ENCODE measurements around the gene MIEF1.

The MIEF1 gene

GRCh38 chr22:39490966-39491680 is 11.0 kb upstream of the MIEF1 start:
- Histone ChIP-seq H3K27ac (ENCODE audit: low read depth, low read length) (no peak overlapping the region), H3K9me3 (ENCODE audit: control insufficient read depth, insufficient read depth, low read depth, low read length) (no peaks in the 10 kb centered on the region), H3K27me3 (ENCODE audit: control insufficient read depth, insufficient read depth, low read length) (peaks cover 11% of the 10 kb centered on the region; the same call in 1 of the 2 replicates), H3K36me3 (ENCODE audit: control insufficient read depth, insufficient read depth, low read length) (peaks cover 4% of the 10 kb centered on the region; the same call in 1 of the 2 replicates), H3K4me1 (ENCODE audit: control insufficient read depth, insufficient read depth, low read length) (no peaks in the 10 kb centered on the region), H3K9ac (ENCODE audit: low read length) (no peak overlapping the region), H3K4me3 (ENCODE audit: low read depth, low read length) (no peak overlapping the region)

DNA sequence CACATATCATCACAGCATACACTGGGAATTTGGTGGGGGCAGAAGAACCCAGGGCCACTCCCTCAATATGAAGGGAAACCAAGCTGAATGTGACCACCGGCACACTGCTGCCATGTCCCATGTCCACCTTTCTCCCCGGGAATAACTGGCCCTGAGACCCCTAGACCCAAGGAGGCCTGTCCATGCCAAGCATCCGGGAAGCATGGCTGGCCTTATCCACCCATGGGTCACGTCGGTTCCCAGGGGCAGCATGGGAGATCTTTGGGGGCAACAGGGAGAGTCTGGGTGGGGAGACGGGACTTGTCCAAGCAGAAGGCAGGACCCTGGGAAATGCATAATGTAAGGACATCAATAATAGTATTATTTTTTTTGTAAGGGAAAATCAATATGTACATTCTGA is 10.4 kb upstream of the MIEF1 start:
- H3K4me3 ChIP-seq (ENCODE audit: low read depth, low read length) = no peak overlapping the region
- H3K9ac ChIP-seq (ENCODE audit: low read length) = no peak overlapping the region
- no peak overlapping the region for H3K27ac ChIP-seq (ENCODE audit: low read depth, low read length)
- H3K36me3 ChIP-seq (ENCODE audit: control insufficient read depth, insufficient read depth, low read length) = peaks cover 4% of the 10 kb centered on the region; the same call in 1 of the 2 replicates
- H3K9me3 ChIP-seq (ENCODE audit: control insufficient read depth, insufficient read depth, low read depth, low read length) = no peaks in the 10 kb centered on the region
- no peaks in the 10 kb centered on the region for H3K4me1 ChIP-seq (ENCODE audit: control insufficient read depth, insufficient read depth, low read length)
- H3K27me3 ChIP-seq (ENCODE audit: control insufficient read depth, insufficient read depth, low read length) = peaks cover 11% of the 10 kb centered on the region; the same call in 1 of the 2 replicates

DNA sequence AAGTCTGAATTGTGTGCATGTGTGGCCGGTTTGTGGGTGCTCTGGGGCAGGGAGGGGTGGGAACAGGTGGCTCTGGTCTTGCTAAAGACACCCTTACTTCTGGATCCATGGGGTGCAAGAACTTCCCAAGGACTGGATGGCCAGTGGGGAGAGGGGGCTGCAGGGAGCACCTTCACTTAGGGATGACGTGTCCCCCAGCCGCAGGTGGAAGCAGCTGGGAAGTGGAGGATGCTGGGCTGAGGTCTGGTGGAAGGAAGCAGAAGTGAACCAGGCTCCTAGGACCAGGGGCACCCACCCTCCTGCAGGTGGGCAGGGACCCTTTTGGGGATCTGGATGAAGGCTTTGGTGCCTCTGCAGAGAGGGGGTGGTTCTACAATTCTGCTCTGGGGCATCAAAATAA is 9.9 kb upstream of the MIEF1 start:
- H3K36me3 ChIP-seq (ENCODE audit: control insufficient read depth, insufficient read depth, low read length) = peaks cover 4% of the 10 kb centered on the region; the same call in 1 of the 2 replicates
- peaks cover 12% of the 10 kb centered on the region for H3K27me3 ChIP-seq (ENCODE audit: control insufficient read depth, insufficient read depth, low read length)
- H3K4me3 ChIP-seq (ENCODE audit: low read depth, low read length) = no peak overlapping the region
- no peak overlapping the region for H3K9ac ChIP-seq (ENCODE audit: low read length)
- no peaks in the 10 kb centered on the region for H3K4me1 ChIP-seq (ENCODE audit: control insufficient read depth, insufficient read depth, low read length)
- H3K27ac ChIP-seq (ENCODE audit: low read depth, low read length) = no peak overlapping the region
- H3K9me3 ChIP-seq (ENCODE audit: control insufficient read depth, insufficient read depth, low read depth, low read length) = no peaks in the 10 kb centered on the region

DNA sequence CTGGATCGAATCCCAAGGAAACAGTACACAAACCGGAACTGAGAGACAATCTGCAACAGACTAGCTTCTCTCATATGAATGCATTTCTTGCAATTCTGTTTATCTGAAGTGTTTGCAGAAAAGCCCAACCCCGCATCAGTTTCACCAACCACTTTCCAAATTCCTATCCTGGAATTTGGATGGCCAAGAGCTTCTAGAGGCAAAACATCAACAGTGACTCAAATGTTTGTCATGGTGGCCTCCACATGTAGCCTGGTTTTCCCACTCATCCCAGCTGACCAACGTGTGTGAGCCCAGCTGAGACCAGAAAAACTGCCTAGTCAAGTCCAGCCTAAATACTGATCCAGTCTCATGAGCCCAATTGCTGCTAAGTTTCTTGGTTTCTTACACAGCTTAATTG is 8.3 kb upstream of the MIEF1 start:
- Histone ChIP-seq H3K4me1 (ENCODE audit: control insufficient read depth, insufficient read depth, low read length) (peaks cover 2% of the 10 kb centered on the region; the same call in 1 of the 2 replicates), H3K9ac (ENCODE audit: low read length) (no peak overlapping the region), H3K9me3 (ENCODE audit: control insufficient read depth, insufficient read depth, low read depth, low read length) (no peaks in the 10 kb centered on the region), H3K27me3 (ENCODE audit: control insufficient read depth, insufficient read depth, low read length) (peaks cover 25% of the 10 kb centered on the region), H3K36me3 (ENCODE audit: control insufficient read depth, insufficient read depth, low read length) (no peaks in the 10 kb centered on the region), H3K4me3 (ENCODE audit: low read depth, low read length) (no peak overlapping the region), H3K27ac (ENCODE audit: low read depth, low read length) (no peak overlapping the region)

DNA sequence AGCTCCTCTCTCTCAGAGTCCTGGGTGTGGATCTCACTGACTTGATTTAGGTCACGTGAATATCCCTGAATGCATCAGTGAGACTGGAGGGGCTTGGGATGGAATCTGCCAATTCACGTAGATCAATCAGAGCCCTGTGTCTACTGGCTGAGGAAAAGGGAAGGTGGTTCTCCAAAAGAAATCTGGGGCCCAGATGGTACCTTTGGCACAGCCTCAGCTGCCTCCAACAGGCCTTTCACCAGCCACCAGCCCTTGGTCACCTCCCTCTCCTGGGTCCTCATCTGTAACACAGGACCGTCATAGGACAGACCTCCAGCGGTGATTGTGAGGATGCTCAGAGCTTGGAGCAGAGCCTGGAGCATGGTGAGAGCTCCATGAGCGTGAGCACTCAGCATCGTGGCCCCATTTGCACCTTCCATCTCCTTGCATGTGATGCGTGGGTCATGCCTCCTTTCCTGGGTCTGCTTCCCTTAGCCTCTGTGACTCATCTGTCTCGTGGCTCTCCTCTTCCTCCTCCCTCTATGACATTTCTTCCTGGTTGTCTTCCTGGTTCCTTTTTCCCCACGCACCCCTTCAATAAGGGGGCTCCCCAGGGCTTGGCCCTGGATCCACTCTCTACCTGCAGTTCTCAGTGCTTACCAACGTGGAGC is 7.5 kb upstream of the MIEF1 start:
- Histone ChIP-seq H3K4me3 (ENCODE audit: low read depth, low read length) (no peak overlapping the region), H3K36me3 (ENCODE audit: control insufficient read depth, insufficient read depth, low read length) (no peaks in the 10 kb centered on the region), H3K27ac (ENCODE audit: low read depth, low read length) (no peak overlapping the region), H3K9ac (ENCODE audit: low read length) (no peak overlapping the region), H3K27me3 (ENCODE audit: control insufficient read depth, insufficient read depth, low read length) (peaks cover 30% of the 10 kb centered on the region), H3K4me1 (ENCODE audit: control insufficient read depth, insufficient read depth, low read length) (peaks cover 3% of the 10 kb centered on the region; the same call in 1 of the 2 replicates), H3K9me3 (ENCODE audit: control insufficient read depth, insufficient read depth, low read depth, low read length) (no peaks in the 10 kb centered on the region)

DNA sequence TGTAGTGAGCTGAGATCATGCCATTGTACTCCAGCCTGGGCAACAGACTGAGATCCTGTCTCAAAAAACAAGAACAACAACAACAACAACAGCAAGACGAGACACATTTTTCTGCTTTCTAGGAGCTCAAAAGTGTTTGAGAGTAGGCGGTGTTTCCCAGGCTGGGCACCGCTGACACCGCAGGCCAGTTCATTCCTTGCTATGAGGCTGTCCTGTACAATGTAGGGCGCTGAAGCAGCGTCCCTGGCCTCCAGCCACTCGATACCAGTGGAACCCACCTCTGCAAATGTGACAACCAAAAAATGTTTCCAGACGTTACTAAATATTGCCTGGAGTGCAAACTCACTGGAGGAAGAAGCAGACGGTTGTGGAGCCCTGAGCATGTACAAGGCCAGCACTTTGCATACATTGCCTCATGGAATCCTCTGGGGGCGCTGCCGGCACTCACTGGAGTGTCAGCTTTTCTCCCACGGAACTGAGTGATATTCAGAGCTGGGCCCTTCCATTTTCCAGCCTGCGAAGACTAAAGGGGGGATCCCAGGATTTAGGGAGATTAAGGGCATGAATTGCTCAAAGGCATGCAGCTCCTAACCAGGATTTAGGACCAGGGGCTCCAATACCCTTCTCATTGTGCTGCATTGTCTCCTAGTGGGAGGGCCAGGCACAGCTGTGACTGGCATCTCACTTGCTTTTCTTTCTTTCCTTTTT is 5.8 kb upstream of the MIEF1 start:
- H3K27ac ChIP-seq (ENCODE audit: low read depth, low read length) = no peak overlapping the region
- H3K9me3 ChIP-seq (ENCODE audit: control insufficient read depth, insufficient read depth, low read depth, low read length) = no peaks in the 10 kb centered on the region
- H3K4me1 ChIP-seq (ENCODE audit: control insufficient read depth, insufficient read depth, low read length) = peaks cover 6% of the 10 kb centered on the region; the same call in 1 of the 2 replicates
- peaks cover 30% of the 10 kb centered on the region for H3K27me3 ChIP-seq (ENCODE audit: control insufficient read depth, insufficient read depth, low read length)
- H3K36me3 ChIP-seq (ENCODE audit: control insufficient read depth, insufficient read depth, low read length) = no peaks in the 10 kb centered on the region
- no peak overlapping the region for H3K4me3 ChIP-seq (ENCODE audit: low read depth, low read length)
- no peak overlapping the region for H3K9ac ChIP-seq (ENCODE audit: low read length)

DNA sequence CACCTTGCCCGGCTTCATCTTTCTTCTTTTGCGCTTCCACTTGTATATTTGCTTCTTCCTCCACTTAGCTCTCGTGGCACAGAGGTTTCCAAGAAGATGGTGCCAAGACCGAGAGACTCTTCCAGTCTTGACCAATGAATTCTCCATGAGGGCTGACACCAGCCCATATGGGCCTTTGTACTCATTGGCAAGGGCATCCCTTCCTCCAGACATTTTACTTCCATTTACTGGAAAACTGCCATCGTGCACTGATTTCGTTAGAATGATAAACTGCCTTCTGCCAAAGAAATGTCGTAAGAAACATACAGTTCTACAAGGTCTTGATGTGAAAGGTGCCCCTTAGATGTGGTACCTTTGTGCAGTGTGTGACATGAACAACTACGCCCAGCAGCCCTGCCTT is 4.7 kb upstream of the MIEF1 start:
- H3K9ac ChIP-seq (ENCODE audit: low read length) = no peak overlapping the region
- H3K27me3 ChIP-seq (ENCODE audit: control insufficient read depth, insufficient read depth, low read length) = peaks cover 30% of the 10 kb centered on the region
- no peaks in the 10 kb centered on the region for H3K9me3 ChIP-seq (ENCODE audit: control insufficient read depth, insufficient read depth, low read depth, low read length)
- peaks cover 12% of the 10 kb centered on the region; the same call in 1 of the 2 replicates for H3K4me1 ChIP-seq (ENCODE audit: control insufficient read depth, insufficient read depth, low read length)
- no peak overlapping the region for H3K4me3 ChIP-seq (ENCODE audit: low read depth, low read length)
- H3K36me3 ChIP-seq (ENCODE audit: control insufficient read depth, insufficient read depth, low read length) = no peaks in the 10 kb centered on the region
- no peak overlapping the region for H3K27ac ChIP-seq (ENCODE audit: low read depth, low read length)

DNA sequence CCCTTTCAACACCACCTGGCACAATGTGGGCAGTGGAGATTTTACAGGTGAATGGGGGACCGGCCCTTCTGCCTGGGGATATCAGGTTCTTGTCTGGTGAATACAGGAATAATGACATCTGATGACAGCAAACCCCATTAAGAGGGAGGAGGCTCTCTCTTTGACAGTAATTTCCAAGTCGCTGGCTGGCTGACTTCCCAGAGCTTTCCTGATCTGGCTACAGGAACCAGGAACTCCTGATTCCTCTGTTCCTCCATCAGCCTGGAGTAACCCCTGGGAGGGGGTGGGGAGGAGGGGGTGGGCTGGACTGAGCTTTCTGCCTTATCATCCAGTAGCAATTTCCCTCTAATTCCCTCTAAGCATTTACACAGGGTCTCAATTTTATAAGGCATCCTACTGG is 3.7 kb upstream of the MIEF1 start:
- H3K9ac ChIP-seq (ENCODE audit: low read length) = no peak overlapping the region
- H3K27ac ChIP-seq (ENCODE audit: low read depth, low read length) = no peak overlapping the region
- no peaks in the 10 kb centered on the region for H3K36me3 ChIP-seq (ENCODE audit: control insufficient read depth, insufficient read depth, low read length)
- H3K27me3 ChIP-seq (ENCODE audit: control insufficient read depth, insufficient read depth, low read length) = peaks cover 33% of the 10 kb centered on the region
- H3K4me3 ChIP-seq (ENCODE audit: low read depth, low read length) = no peak overlapping the region
- H3K9me3 ChIP-seq (ENCODE audit: control insufficient read depth, insufficient read depth, low read depth, low read length) = no peaks in the 10 kb centered on the region
- H3K4me1 ChIP-seq (ENCODE audit: control insufficient read depth, insufficient read depth, low read length) = peaks cover 18% of the 10 kb centered on the region

- Histone ChIP-seq H3K36me3 (ENCODE audit: control insufficient read depth, insufficient read depth, low read length) (no peaks in the 10 kb centered on the region), H3K27ac (ENCODE audit: low read depth, low read length) (no peak overlapping the region), H3K27me3 (ENCODE audit: control insufficient read depth, insufficient read depth, low read length) (peaks cover 33% of the 10 kb centered on the region), H3K4me1 (ENCODE audit: control insufficient read depth, insufficient read depth, low read length) (peaks cover 19% of the 10 kb centered on the region), H3K4me3 (ENCODE audit: low read depth, low read length) (no peak overlapping the region), H3K9me3 (ENCODE audit: control insufficient read depth, insufficient read depth, low read depth, low read length) (no peaks in the 10 kb centered on the region), H3K9ac (ENCODE audit: low read length) (no peak overlapping the region)
Measured at GRCh38 chr22:39498802-39499201, 3.3 kb upstream of the MIEF1 start.

DNA sequence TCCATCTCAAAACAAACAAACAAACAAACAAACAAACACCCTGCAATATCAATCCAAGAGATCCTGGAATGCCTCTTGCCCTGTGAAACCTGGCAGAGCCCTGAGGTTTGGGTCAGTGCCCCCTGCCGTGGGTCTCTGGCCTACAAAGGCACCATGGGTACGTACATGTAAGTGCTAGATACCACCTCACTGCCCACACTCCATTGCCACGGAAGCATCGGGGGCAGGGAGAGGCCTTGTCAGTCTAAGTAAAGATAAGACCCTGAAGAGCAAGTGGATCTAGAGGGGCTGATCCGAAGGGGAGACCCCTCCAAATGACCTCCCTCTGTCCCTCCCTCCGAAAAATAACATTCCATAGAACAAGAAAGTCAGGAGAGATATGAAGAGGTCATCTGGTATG is 2.0 kb upstream of the MIEF1 start:
- Histone ChIP-seq H3K9ac (ENCODE audit: low read length) (no peak overlapping the region), H3K4me3 (ENCODE audit: low read depth, low read length) (no peak overlapping the region), H3K9me3 (ENCODE audit: control insufficient read depth, insufficient read depth, low read depth, low read length) (no peaks in the 10 kb centered on the region), H3K36me3 (ENCODE audit: control insufficient read depth, insufficient read depth, low read length) (peaks cover 13% of the 10 kb centered on the region), H3K4me1 (ENCODE audit: control insufficient read depth, insufficient read depth, low read length) (peaks cover 19% of the 10 kb centered on the region), H3K27ac (ENCODE audit: low read depth, low read length) (no peak overlapping the region), H3K27me3 (ENCODE audit: control insufficient read depth, insufficient read depth, low read length) (peaks cover 22% of the 10 kb centered on the region)

DNA sequence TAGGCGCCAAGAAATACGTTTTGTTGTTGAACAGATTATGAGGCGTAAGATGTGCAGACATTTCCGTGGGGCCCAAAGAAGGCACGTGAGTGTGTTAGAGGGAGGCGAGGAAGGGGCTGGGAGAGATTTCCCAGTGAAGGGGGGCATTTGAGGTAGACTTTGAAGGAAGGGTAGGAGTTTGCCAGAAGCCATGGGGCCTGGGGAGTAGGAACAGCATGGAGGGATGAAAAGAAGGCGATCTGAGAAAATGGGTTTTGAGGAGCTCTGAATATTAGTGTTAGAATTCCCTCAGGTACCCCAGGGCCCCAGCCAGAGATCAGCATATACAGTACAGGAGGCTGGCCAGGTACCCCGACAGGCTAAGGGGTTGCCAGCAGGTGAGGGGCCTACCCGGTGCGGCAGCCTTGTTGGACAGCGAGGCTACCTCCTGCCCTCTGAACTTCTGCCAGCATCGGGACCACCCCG is 414 bp upstream of the MIEF1 start:
- H3K36me3 ChIP-seq (ENCODE audit: control insufficient read depth, insufficient read depth, low read length) = peaks cover 28% of the 10 kb centered on the region
- H3K27ac ChIP-seq (ENCODE audit: low read depth, low read length) = no peak overlapping the region
- peaks cover 19% of the 10 kb centered on the region for H3K4me1 ChIP-seq (ENCODE audit: control insufficient read depth, insufficient read depth, low read length)
- H3K27me3 ChIP-seq (ENCODE audit: control insufficient read depth, insufficient read depth, low read length) = peaks cover 37% of the 10 kb centered on the region
- H3K4me3 ChIP-seq (ENCODE audit: low read depth, low read length) = peak overlapping the region; percentile 82
- H3K9ac ChIP-seq (ENCODE audit: low read length) = no peak overlapping the region
- H3K9me3 ChIP-seq (ENCODE audit: control insufficient read depth, insufficient read depth, low read depth, low read length) = no peaks in the 10 kb centered on the region
